ENCODE results near the gene ENG. TPM values are rescaled to one million over a fixed set of nuclear protein-coding genes. Genes with fewer than 3 reads are reported as not detected.

Gene ENG
- total RNA-seq, 4 donors from 2014 or later = 37.9 to 153 (median 50.8) TPM

DNA sequence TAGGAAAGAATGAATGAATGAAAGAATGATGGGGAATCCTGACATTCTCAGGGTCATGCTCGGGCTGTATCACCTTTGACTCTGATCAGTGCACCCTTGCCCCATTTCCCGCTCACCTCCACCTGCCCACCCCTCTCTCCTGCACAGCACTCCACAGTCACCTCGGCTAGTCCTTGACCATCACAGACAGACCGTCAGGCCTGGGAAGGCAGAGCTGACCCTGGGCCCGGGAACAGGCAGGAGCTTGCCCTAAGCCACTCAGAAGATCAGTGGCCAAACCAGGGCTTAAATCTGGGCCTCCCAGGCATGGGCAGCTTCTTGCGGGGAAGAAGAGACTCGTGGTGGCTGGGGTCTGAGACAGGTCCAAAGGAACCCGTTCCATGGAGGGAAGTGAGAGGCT lies 41.4 kb upstream of the ENG start:
- TF ChIP-seq, protein P1, sequence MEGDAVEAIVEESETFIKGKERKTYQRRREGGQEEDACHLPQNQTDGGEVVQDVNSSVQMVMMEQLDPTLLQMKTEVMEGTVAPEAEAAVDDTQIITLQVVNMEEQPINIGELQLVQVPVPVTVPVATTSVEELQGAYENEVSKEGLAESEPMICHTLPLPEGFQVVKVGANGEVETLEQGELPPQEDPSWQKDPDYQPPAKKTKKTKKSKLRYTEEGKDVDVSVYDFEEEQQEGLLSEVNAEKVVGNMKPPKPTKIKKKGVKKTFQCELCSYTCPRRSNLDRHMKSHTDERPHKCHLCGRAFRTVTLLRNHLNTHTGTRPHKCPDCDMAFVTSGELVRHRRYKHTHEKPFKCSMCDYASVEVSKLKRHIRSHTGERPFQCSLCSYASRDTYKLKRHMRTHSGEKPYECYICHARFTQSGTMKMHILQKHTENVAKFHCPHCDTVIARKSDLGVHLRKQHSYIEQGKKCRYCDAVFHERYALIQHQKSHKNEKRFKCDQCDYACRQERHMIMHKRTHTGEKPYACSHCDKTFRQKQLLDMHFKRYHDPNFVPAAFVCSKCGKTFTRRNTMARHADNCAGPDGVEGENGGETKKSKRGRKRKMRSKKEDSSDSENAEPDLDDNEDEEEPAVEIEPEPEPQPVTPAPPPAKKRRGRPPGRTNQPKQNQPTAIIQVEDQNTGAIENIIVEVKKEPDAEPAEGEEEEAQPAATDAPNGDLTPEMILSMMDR (IDR thresholded peaks at IDR 0.05; ENCODE audit: low read depth) = no peak

DNA sequence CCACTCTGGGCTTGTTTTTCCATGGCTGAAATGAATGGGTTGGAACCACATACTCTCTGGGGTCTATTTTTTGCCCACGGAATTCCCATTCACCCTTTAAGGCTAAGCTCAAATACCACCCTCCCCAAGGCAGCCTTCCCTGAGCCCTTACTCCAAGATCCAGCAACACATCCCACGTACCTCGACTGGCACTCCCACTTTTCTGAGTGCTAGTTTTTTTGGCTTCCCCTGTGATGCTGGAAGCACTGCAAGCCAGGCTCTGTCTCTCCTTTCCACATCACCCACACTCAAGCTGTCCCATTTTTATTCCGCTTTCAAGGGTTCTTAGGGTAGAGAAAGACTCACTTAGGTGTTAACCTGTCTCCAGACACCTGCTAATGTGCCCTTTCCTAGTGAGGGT lies 38.9 kb upstream of the ENG start:
- TF ChIP-seq, protein P1 (IDR thresholded peaks at IDR 0.05; ENCODE audit: low read depth) = no peak

DNA sequence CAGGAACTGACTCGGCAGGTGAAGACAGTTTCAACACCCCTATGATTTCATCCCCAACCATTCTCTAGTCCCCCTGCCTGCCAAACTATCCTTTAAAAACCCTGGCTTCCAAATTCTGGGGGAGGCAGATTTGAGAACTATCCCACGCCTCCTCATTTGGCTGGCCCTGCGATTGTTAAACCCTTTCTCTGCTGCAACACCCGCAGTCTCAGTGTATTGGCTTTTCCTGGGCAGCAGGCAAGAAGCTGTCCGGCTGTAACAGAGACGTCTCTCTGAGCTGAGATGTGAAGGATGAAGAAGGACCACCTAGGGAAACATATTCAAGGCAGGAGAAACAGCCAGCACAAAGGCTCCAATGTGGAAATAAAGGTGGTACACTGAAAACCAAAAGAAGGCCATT lies 38.4 kb upstream of the ENG start:
- TF ChIP-seq, protein P1 (IDR thresholded peaks at IDR 0.05; ENCODE audit: low read depth) = no peak

DNA sequence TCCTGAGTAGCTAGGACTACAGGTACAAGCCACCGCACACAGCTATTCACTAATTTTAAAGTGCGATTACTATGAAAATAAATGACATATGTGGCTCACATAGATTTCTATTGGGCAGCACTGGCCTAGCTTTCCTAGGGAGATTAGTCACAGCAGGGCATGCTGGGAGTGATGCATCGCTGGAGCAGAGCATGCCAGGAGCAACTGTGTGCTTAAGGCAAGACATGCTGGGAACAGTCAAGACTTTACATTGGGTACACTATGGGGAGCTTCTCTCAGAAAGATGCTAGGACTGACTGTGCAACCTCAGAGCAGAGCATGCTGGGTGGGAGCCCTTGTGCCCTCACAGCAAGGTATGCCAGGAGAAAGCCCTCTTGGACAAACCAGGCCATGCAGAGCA lies 35.6 kb upstream of the ENG start:
- TF ChIP-seq, protein P1 (IDR thresholded peaks at IDR 0.05; ENCODE audit: low read depth) = no peak

DNA sequence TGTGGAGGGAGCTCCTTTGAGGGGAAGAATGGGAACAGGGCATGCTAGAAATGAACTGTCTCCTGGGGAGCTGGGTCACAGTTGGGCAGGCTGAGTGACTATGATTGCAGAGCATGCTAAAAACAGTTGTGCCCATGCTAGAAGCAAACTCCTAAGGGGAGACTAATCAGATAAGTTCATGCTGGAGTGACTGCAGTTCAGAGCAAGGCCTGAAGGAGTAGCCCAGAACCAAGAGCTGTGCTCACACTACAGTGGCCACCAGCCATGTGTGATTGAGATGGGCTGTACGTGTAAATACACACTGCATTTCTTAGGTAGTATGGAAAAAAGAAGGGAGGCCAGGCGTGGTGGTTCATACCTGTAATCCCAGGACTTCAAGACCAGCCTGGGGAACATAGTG lies 33.3 kb upstream of the ENG start:
- TF ChIP-seq, protein P1 (IDR thresholded peaks at IDR 0.05; ENCODE audit: low read depth) = no peak

DNA sequence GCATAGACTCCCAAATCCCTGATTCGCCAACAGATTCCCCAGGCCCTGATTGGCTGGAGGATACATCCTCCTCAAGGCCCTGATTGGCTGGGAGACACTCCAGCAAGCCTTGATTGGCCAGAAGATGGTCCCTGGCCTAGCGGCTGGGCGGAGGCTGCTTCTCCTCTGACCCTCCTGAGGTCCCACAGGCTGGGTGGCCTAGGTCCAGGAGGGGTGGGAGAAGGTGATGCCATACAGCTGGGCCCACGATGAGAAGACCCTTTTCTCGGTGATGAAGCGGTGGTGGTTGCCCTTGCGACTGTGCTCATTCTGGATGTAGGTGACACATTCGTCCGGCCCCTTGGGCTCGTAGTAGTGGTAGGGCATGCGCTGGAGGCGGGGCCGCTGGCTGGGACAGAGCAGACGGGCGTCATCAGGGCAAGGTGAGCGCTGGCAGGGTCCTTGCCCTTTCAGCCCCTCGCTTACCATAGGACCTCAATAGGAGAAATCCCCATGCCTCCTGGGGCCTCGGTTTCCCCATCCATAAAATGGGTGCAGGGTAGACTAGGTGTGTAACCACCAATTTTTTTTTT lies 32.0 kb upstream of the ENG start:
- TF ChIP-seq, protein P1 (IDR thresholded peaks at IDR 0.05; ENCODE audit: low read depth) = no peak

DNA sequence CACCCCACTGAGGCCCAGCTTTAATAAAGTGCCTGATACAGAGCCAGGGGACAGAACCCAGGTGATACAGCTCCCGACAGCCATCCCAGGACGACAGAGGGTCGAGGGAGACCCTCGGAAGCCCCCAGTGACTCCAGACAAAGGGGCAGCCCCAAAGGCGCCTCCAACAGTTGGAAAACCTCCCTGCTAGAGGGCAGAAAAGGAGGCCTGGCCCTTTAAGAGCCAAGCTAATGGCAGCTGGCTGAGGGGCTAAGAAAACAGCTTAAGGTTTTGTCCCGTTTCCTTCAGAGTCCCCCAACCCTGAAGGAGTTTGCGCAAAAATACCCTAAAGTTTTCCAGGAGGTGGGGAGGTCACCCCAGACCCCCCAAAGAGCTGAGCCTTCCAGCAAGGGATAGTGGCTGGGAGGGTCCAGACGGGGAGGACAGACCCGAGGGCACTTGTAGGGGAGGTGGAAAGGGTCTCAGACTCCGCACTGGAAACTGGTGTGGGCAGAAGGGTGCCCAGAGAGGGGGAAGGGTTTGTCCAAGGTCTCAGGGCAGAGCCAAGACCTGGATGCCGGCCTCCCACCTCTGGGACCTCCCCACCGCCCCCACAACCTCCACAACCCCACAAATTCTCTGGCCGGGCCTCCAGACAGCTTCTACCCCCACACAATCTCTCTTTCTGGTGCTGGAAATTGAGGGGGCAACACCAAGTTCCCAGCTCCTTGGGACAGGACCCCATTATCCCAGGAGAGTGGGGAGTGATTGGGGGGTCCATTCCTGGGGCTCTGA lies 31.2 kb upstream of the ENG start:
- TF ChIP-seq, protein P1 (IDR thresholded peaks at IDR 0.05; ENCODE audit: low read depth) = no peak

Data from subcutaneous adipose tissue (tissue), 4 donors.